Measurements from ENCODE around the gene ZNRD2. TPM values are rescaled to one million over a fixed set of nuclear protein-coding genes. Genes with fewer than 3 reads are reported as not detected.
A peak's percentile ranks its signal among the peaks of the same experiment; 100 is the strongest.

ZNRD2 gene
- total RNA-seq, 1 experiment from 2014 or later: 66.8 TPM

DNA sequence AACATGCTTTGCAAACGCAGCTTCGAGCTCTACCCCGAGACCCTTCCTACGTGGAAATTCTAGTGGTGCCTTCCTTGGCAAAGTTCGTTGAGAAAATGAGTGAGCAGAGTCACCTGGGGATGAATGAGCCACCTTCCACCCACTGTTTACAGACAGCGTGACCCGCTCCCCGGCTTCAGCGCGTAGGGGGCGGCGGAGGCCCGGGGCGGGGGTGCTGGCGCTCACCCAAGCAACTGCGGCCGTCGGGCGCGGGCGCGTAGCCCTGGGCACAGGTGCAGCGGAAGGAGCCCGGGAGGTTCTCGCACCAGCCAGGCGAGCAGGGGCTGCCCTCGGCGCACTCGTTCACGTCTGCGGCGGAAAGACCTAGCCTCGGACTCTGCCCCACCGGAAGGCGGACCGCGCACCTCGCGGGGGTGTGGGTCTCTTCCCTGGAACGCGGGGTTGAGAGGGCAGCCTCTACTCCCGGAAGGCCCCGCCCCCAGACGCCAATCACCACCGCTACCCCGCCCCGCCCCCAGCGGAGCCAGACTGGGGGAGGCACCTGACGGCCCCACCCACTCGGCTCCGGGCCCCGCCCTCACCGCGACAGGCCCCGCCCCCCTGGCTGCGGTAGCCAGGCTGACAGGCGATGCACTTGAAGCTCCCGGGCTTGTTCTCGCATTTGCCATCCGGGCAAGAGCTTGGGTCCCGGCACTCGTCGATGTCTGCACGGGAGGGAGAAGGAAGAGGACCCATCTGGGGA lies 23.9 kb upstream of the ZNRD2 start:
- BruUV-seq (replicated peaks): no TSS peak
- ChIA-PET RAD21 (ENCODE audit: low non-redundant PET in 1 of 2, low total read pairs in 2 of 2, uncharacterized antibody in 2 of 2, unreplicated experiment in 2 of 2) (interaction anchor here in 1 of 2 experiments (1.5 kb wide), 1 partner anchor 24 kb away, joined by 4 read pairs; the partner anchor contains the start of gene ZNRD2), CTCF (interaction anchor here (0.7 to 0.8 kb wide), 2 partner anchors 47 to 284 kb away, joined by 4 to 6 read pairs; partner anchors contain the start of gene POLA2), POLR2A (interaction anchor here (0.6 to 1.0 kb wide), 11 partner anchors 8 to 405 kb away, joined by 3 to 8 read pairs (median 4); partner anchors contain the start of gene CFL1)
- Histone ChIP-seq H3K9ac (ENCODE audit: low read length) (0 out of 2 replicates have a peak overlapping the region, but pooled peaks have one; percentile 32), H3K9me3 (ENCODE audit: control insufficient read depth in 1 of 2, insufficient read depth in 1 of 2, low read depth in 1 of 2, low read length in 2 of 2) (no peaks in the 10 kb centered on the region), H3K4me2 (ENCODE audit: low read length) (peak overlapping the region; percentile 64), H3K9me2 (ENCODE audit: insufficient read depth) (no peaks in the 10 kb centered on the region), H3K4me3 (replicated peaks in 1 of 2; ENCODE audit: low read depth in 1 of 2, low read length in 2 of 2) (peak overlapping the region; percentile 20 to 35), H3K79me2 (ENCODE audit: insufficient read depth, low read length) (no peaks in the 10 kb centered on the region), H3K4me1 (ENCODE audit: control insufficient read depth in 1 of 2, insufficient read depth in 2 of 2, low read length in 2 of 2) (peaks cover 18 to 27% of the 10 kb centered on the region in 2 experiments), H3K36me3 (ENCODE audit: control insufficient read depth in 1 of 2, insufficient read depth in 2 of 2, low read length in 2 of 2) (peaks cover 5 to 15% of the 10 kb centered on the region in 2 experiments), H3K27me3 (ENCODE audit: insufficient read depth, low read length) (no peaks in the 10 kb centered on the region), H3K27ac (ENCODE audit: low read depth, low read length) (peak overlapping the region; percentile 54; the same call in 1 of the 2 replicates), H2AFZ (ENCODE audit: low read depth, low read length, poor library complexity, severe bottlenecking) (no peak overlapping the region), H4K20me1 (ENCODE audit: insufficient read depth) (no peaks in the 10 kb centered on the region)
- DNase-seq (ENCODE audit: low read depth, low spot score) (peak; percentile 50), ATAC-seq (peak; percentile 68)
- TF ChIP-seq CEBPB (IDR thresholded peaks at IDR 0.05; ENCODE audit: low read depth) (no peak), SIN3A (IDR thresholded peaks at IDR 0.05; ENCODE audit: low read depth) (no peak), YY1 (IDR thresholded peaks at IDR 0.05; ENCODE audit: extremely low read depth, insufficient replicate concordance, low read depth, low read length) (no peak), RAD21 (IDR thresholded peaks at IDR 0.05; ENCODE audit: low read depth) (no peak), SRF (IDR thresholded peaks at IDR 0.05; ENCODE audit: low read depth) (no peak), POLR2AphosphoS5 (IDR thresholded peaks at IDR 0.05; ENCODE audit: low read depth, low read length) (no peak), FOSL1 (IDR thresholded peaks at IDR 0.05; ENCODE audit: low read depth) (no peak), JUND (IDR thresholded peaks at IDR 0.05) (no peak), EZH2 (IDR thresholded peaks at IDR 0.05) (no peak), CBX3 (IDR thresholded peaks at IDR 0.05; ENCODE audit: low read depth) (no peak)
- TF ChIP-seq, protein P1, sequence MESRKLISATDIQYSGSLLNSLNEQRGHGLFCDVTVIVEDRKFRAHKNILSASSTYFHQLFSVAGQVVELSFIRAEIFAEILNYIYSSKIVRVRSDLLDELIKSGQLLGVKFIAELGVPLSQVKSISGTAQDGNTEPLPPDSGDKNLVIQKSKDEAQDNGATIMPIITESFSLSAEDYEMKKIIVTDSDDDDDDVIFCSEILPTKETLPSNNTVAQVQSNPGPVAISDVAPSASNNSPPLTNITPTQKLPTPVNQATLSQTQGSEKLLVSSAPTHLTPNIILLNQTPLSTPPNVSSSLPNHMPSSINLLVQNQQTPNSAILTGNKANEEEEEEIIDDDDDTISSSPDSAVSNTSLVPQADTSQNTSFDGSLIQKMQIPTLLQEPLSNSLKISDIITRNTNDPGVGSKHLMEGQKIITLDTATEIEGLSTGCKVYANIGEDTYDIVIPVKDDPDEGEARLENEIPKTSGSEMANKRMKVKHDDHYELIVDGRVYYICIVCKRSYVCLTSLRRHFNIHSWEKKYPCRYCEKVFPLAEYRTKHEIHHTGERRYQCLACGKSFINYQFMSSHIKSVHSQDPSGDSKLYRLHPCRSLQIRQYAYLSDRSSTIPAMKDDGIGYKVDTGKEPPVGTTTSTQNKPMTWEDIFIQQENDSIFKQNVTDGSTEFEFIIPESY (IDR thresholded peaks at IDR 0.05; ENCODE audit: extremely low read depth, insufficient replicate concordance, low read length): no peak
- TF ChIP-seq, protein P2, sequence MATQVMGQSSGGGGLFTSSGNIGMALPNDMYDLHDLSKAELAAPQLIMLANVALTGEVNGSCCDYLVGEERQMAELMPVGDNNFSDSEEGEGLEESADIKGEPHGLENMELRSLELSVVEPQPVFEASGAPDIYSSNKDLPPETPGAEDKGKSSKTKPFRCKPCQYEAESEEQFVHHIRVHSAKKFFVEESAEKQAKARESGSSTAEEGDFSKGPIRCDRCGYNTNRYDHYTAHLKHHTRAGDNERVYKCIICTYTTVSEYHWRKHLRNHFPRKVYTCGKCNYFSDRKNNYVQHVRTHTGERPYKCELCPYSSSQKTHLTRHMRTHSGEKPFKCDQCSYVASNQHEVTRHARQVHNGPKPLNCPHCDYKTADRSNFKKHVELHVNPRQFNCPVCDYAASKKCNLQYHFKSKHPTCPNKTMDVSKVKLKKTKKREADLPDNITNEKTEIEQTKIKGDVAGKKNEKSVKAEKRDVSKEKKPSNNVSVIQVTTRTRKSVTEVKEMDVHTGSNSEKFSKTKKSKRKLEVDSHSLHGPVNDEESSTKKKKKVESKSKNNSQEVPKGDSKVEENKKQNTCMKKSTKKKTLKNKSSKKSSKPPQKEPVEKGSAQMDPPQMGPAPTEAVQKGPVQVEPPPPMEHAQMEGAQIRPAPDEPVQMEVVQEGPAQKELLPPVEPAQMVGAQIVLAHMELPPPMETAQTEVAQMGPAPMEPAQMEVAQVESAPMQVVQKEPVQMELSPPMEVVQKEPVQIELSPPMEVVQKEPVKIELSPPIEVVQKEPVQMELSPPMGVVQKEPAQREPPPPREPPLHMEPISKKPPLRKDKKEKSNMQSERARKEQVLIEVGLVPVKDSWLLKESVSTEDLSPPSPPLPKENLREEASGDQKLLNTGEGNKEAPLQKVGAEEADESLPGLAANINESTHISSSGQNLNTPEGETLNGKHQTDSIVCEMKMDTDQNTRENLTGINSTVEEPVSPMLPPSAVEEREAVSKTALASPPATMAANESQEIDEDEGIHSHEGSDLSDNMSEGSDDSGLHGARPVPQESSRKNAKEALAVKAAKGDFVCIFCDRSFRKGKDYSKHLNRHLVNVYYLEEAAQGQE (IDR thresholded peaks at IDR 0.05; ENCODE audit: low read depth): no peak
- TF ChIP-seq, protein P3, sequence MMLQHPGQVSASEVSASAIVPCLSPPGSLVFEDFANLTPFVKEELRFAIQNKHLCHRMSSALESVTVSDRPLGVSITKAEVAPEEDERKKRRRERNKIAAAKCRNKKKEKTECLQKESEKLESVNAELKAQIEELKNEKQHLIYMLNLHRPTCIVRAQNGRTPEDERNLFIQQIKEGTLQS (IDR thresholded peaks at IDR 0.05): no peak
- intact Hi-C loops (cut with micrococcal nuclease): no loop called here
